ENCODE measurements around the gene OSBPL2.

OSBPL2 gene

DNA sequence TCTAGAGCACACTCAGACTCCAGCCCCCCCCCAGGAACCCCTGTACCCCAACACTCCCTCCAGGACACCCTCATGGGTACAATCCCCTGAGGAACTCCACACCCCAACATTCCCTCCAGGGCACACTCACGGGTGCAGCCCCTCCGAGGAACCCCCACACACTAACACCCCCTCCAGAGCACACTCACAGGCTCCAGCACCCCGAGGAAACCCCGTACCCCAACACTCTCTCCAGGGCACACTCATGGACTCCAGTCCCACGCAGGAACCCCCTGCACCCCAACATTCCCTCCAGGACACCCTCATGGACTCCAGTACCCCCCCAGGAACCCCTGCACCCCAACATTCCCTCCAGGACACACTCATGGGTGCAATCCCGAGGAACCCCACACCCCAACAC is 97.2 kb downstream of the OSBPL2 start:
- DNase-seq (ENCODE audit: low read depth): no peak
- H3K4me3 ChIP-seq (ENCODE audit: low read depth, low read length): no peak overlapping the region
- TF ChIP-seq, protein P1, sequence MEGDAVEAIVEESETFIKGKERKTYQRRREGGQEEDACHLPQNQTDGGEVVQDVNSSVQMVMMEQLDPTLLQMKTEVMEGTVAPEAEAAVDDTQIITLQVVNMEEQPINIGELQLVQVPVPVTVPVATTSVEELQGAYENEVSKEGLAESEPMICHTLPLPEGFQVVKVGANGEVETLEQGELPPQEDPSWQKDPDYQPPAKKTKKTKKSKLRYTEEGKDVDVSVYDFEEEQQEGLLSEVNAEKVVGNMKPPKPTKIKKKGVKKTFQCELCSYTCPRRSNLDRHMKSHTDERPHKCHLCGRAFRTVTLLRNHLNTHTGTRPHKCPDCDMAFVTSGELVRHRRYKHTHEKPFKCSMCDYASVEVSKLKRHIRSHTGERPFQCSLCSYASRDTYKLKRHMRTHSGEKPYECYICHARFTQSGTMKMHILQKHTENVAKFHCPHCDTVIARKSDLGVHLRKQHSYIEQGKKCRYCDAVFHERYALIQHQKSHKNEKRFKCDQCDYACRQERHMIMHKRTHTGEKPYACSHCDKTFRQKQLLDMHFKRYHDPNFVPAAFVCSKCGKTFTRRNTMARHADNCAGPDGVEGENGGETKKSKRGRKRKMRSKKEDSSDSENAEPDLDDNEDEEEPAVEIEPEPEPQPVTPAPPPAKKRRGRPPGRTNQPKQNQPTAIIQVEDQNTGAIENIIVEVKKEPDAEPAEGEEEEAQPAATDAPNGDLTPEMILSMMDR (IDR thresholded peaks at IDR 0.05; ENCODE audit: insufficient read depth, low read depth, low read length, missing control alignments): no peak

DNA sequence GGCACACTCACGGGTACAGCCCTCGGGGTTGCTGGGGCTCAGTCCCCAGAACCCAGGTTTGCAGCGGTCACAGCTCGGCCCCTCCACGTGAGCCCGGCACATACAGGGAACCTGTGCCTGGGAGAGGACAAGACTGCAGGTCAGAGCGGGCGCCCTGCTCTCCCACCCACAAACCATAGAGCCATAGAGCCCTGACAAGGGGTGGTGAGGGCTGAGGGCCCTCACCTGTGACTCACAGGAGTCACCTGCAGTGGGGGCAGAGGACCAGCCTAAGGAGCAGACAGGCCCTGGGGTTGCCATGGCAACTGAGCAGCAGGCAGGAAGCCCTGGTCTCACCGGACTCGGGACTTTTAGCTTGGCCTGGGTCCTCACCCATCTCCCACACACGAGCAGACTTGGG is 98.0 kb downstream of the OSBPL2 start:
- no peak overlapping the region for H3K4me3 ChIP-seq (ENCODE audit: low read depth, low read length)
- peak; percentile 49 for DNase-seq (ENCODE audit: low read depth)
- TF ChIP-seq, protein P1 (IDR thresholded peaks at IDR 0.05; ENCODE audit: insufficient read depth, low read depth, low read length, missing control alignments): no peak

DNA sequence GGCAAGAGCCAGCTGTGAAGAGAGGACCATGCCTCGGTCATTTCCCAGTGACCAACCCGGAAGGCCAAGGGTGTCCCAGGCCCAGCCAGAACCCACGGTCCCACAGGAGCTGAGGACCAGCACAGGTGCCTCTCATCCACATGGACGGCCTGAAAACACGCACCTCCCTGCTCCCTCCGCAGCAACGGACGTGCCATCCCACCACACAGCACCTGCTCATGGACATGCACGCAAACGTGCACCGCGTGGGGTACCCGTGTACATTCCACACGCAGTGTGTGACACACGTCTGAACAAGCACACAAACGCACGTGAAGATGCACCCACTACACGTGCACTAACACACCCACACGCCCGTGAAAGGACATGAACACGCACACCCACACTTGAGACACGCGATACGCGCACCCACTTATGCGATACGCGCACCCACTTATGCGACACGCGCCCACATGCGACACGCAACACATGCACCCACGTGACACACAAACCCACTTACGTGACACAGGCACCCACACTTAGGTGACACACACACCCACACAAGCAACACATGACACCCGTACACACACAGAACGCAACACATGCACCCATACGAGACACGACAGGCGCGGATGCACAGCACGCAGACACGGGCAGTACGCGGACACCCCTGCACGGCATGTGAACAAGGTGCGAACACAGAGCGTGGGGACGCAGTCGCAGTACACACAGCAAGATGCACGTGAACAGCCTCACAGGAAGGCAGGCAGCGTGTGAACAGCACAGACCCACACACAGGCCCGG is 98.6 kb downstream of the OSBPL2 start:
- H3K4me3 ChIP-seq (ENCODE audit: low read depth, low read length): no peak overlapping the region
- DNase-seq (ENCODE audit: low read depth): no peak
- TF ChIP-seq, protein P1 (IDR thresholded peaks at IDR 0.05; ENCODE audit: insufficient read depth, low read depth, low read length, missing control alignments): no peak

DNA sequence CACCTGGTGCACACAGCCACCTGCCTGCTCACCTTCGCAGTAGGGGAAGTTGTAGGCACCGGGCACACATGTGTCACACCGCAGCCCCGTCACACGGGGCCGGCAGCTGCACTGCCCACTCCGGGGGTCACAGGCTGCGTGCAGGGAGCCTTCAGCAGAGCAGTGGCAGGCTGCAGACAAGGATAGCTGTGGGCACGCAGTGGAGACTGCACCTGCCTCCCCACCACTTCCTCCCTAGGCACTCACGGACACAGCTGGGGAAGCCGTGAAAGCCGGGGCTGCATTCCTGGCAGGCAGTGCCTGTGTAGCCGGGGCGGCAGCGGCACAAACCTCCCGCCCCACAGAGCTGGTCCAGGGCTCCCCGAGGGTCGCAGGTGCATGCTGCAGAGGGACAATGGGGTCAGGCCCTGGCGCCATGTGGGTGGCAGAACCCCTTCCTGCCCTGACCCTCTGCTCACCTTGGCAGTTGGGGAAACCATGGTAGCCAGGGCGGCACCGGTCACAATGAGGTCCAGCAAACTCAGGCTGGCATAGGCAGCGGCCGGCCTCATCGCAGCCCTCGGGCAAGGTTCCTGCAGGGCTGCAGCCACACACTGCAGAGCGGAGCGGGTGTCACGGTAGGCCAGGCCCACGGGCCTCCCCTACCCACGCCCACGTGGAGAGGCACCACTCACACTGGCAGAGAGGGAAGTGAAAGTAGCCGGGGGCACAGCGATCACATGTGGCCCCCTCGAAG is 99.4 kb downstream of the OSBPL2 start:
- no peak overlapping the region for H3K4me3 ChIP-seq (ENCODE audit: low read depth, low read length)
- DNase-seq (ENCODE audit: low read depth): peak; percentile 80
- TF ChIP-seq, protein P1 (IDR thresholded peaks at IDR 0.05; ENCODE audit: insufficient read depth, low read depth, low read length, missing control alignments): no peak

DNA sequence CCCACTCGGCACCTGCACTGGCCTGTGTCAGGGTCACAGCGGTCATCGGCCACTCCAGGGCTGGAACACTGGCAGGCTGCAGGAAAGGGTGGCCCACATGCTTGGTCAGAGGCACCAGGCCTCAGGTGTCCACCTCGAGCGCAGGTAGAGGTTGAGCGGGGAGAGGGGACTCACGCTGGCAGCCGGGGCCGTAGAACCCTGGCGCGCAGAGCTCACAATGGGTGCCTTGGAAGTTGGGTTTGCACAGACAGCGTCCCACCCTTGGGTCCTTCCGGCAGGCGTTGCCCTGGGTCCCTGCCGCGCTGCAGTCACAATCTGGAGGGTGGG is 99.9 kb downstream of the OSBPL2 start:
- no peak overlapping the region for H3K4me3 ChIP-seq (ENCODE audit: low read depth, low read length)
- no peak for DNase-seq (ENCODE audit: low read depth)
- TF ChIP-seq, protein P1 (IDR thresholded peaks at IDR 0.05; ENCODE audit: insufficient read depth, low read depth, low read length, missing control alignments): no peak

DNA sequence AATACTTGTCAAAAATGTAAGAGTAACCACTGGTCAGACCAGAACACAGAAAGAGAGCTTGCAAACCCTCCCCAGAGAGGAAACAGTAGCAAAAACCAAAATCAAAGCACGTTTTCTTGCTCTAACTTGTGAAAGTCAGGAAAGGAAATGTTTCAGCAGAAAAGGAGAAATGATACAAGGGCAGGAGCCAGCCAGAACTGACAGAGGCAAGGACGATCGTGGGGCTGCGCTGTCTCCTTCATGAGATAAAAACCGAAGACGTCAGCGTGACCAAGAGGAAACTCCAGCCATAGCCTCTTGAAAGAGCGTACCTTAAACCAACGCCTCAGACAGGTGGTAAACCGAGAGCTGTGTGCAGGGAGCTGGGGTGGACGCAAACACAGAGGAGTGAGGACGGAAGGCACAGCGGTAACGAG is 101.3 kb downstream of the OSBPL2 start:
- TF ChIP-seq, protein P1 (IDR thresholded peaks at IDR 0.05; ENCODE audit: insufficient read depth, low read depth, low read length, missing control alignments): no peak
- peak overlapping the region; percentile 36 for H3K4me3 ChIP-seq (ENCODE audit: low read depth, low read length)
- peak; percentile 95 for DNase-seq (ENCODE audit: low read depth)

Measured in GM12865 (cell line).